Fibroblast of pulmonary artery (primary cell): ENCODE results near the gene XDH.

Experiments used
- DNase-seq: peaks from one replicate; pipeline ENCODE4 v3.0.0-alpha.2; 2010; ENCODE audit warnings: low read depth
- H3K4me3 ChIP-seq: replicated peaks from 2 replicates; pipeline ENCODE4 v1.5.1; 2011; ENCODE audit warnings: low read depth, mild to moderate bottlenecking, control low read depth, low read length, moderate library complexity
- TF ChIP-seq, protein P1 (sequence below): IDR thresholded peaks from 2 replicates; pipeline ENCODE4 v1.5.1; 2011; ENCODE audit warnings: mild to moderate bottlenecking, control low read depth, low read length, inconsistent platforms; ENCODE audit errors: missing control alignments

Gene XDH

DNA sequence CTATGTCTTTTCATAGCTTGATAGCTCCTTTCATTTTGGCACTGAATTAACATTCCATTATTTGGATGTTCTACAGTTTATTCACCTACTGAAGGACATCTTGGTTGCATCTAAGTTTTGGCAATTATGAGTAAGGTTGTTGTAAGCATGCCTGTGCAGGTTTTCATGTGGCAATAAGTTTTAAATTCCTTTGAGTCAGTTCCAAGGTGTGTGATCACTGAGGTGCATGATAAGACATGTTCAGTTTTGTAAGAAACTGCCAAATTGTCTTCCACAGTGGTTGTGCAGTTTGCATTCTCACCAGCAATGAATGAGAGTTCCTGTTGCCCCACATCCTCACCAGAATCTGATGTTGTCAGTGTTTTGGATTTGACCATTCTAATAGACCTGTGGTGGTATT is 24.2 kb downstream of the XDH start:
- no peak overlapping the region for H3K4me3 ChIP-seq
- TF ChIP-seq, protein P1, sequence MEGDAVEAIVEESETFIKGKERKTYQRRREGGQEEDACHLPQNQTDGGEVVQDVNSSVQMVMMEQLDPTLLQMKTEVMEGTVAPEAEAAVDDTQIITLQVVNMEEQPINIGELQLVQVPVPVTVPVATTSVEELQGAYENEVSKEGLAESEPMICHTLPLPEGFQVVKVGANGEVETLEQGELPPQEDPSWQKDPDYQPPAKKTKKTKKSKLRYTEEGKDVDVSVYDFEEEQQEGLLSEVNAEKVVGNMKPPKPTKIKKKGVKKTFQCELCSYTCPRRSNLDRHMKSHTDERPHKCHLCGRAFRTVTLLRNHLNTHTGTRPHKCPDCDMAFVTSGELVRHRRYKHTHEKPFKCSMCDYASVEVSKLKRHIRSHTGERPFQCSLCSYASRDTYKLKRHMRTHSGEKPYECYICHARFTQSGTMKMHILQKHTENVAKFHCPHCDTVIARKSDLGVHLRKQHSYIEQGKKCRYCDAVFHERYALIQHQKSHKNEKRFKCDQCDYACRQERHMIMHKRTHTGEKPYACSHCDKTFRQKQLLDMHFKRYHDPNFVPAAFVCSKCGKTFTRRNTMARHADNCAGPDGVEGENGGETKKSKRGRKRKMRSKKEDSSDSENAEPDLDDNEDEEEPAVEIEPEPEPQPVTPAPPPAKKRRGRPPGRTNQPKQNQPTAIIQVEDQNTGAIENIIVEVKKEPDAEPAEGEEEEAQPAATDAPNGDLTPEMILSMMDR, result no peak
- no peak for DNase-seq

DNA sequence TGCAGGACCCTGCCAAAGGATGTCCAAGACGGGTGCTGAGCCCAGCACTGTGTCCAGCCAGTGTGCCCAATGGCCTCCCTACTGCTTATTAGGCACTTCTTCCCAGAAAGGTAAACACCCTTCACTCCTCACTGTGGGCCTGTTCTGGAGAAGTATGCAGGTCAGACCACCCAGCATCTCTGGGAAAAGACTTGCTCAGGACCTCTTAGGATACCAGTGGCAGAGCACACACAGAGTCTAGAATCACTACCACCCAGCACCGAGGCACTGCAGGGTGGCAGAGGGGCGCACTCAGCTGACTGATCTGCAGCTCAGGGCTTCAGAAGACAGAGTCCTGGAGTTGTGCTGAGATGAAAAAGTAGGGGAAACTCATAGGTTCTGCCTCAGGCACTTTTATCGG is 25.8 kb downstream of the XDH start:
- H3K4me3 ChIP-seq, result no peak overlapping the region
- TF ChIP-seq, protein P1, result no peak
- DNase-seq, result no peak

DNA sequence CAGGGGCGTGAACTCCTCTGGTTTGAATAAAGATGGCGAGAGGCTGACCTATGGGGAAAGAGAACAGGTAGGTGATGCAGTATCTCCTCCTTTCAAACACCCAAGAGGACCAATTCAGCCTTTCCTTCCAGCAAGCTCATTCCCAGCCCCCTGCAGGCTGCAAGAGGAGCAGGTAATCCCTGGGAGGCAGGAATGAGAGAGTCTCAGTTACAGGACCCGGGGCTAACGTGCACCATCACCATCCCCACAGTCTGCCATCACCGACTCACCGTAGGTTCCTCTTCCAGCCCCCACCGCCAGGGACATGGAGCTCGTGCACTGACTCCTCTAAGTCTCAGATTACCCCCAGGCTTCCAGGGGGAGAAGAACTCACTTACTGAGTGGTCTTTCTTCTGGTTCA is 26.7 kb downstream of the XDH start:
- TF ChIP-seq, protein P1, result no peak
- DNase-seq, result no peak
- no peak overlapping the region for H3K4me3 ChIP-seq

DNA sequence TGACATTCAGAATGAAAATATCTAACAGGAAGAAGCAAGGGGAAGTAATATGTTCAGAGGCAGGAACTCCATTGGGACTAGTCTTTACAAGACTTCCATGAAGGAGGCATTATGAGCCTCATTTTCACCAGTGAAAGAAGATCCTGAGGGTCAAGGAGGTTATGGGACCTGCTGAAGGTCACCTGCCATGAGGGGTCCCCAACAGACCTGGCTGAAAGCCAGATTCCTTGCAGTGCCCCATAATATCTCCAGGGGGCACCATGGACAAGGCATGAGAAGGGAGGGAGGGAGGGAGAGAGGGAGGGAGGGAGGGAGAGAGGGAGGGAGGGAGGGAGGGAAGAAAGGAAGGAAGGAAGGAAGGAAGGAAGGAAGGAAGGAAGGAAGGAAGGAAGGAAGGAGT is 27.9 kb downstream of the XDH start:
- H3K4me3 ChIP-seq, result no peak overlapping the region
- TF ChIP-seq, protein P1, result no peak
- DNase-seq, result no peak

DNA sequence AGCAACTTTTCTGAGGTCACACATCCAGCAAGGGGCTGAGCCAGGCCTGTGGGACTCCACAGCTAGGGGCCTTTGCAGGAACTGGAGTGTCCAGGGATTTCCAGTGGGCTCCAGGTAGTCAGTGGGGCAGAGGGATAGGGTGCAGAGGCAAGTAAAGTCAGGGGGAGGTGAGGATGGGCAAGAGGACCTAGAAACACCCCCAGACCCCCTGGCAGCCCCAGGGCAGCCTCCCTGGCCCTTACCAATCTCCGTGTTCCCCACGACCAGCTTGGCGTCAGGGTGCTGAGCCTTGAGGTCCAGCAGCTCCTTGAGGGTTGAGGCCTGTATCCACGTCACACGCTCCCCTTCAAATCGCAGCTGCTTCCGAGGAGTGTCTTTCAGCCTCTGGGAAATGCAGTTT is 28.4 kb downstream of the XDH start:
- H3K4me3 ChIP-seq, result no peak overlapping the region
- TF ChIP-seq, protein P1, result no peak
- DNase-seq, result no peak

DNA sequence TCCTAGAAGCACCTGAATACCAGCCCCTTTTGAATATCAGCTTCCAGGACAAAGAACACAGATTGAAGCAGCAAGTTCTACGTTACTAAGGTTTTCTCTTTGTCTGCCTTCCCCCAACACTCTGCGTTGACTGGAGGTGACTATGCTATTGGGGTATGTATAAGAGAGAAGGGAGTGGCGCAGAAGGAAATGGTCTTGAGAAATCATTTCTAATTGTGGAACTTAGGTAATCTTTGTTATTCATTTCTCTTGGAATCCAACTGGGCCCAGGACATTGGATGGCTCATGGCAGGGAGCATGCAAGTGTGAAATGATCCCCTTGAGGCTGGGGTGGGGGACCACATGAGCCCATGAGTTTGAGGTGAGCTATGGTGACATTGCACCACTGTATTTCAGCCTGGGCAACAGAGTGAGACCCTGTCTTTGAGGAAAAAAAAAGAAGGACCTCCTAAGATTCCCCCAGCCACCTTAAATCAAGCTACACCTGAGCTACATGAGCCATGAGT is 29.7 kb downstream of the XDH start:
- TF ChIP-seq, protein P1, result no peak
- no peak overlapping the region for H3K4me3 ChIP-seq
- peak; percentile 95 for DNase-seq

DNA sequence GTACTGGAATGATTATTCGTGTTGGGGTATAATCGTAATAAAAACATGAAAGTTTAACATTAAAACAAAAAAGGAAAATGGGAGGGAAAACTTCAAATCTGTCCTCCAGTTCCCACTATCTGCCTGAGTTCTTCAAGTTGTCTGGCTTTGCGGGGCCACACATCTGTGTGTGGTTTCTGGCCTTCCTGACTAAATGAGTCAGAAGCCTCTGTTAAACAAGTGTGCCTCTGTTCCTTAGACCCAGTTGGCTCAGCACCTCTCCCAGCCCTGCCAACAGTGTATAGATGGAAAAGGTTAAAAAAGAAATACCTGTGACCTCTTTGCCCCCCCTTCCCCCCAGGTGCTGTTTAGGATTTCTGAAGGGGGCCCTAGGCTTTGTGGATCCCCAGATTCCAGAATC is 30.2 kb downstream of the XDH start:
- peak; percentile 83 for DNase-seq
- TF ChIP-seq, protein P1, result no peak
- no peak overlapping the region for H3K4me3 ChIP-seq
